ENCODE data around the gene HIPK2.

The HIPK2 gene

GRCh38 chr7:139777948-139778841 is at the start of gene HIPK2:
Gene HIPK2 (minus strand): TSS chr7:139777998. CDS start chr7:139777623, 375 bp downstream.
- Histone ChIP-seq H2AFZ (ENCODE audit: low read length, unreplicated experiment) (peak within 1 kb of the TSS; percentile 17), H3K4me1 (ENCODE audit: control insufficient read depth, insufficient read depth, low read length, unreplicated experiment) (peaks cover 53% of the 10 kb centered on the region), H3K4me3 (ENCODE audit: low read depth, low read length) (peak within 1 kb of the TSS; percentile 93), H3K36me3 (ENCODE audit: insufficient read depth, low read length) (peaks cover 15% of the 10 kb centered on the region), H3K27me3 (ENCODE audit: insufficient read depth, low read length) (no peaks in the 10 kb centered on the region), H3K79me2 (ENCODE audit: control insufficient read depth, insufficient read depth, low read length, unreplicated experiment) (peaks cover 81% of the 10 kb centered on the region), H3K27ac (ENCODE audit: low read depth, low read length) (peak within 1 kb of the TSS; percentile 97)

DNA sequence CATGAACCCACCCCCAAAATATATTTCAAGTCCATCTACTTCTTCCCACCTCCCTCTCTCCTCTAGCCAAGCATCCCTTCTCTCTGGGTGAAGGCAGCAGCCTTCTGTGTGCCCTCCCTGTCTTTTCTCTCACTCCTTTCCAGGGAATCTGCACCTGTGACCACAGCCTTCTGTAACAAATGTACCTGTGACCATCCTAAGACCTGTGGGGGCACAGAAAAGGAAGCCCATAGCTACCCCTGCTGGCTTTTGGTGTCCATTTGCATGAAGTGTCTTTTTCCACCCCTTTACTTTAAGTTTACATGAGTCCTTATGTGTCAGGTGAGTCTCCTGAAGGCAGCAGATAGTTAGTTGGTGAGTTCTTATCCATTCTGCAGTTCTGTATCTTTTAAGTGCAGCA is 49.2 kb upstream of the HIPK2 start:
- no peaks in the 10 kb centered on the region for H3K79me2 ChIP-seq (ENCODE audit: control insufficient read depth, insufficient read depth, low read length, unreplicated experiment)
- no peaks in the 10 kb centered on the region for H3K36me3 ChIP-seq (ENCODE audit: insufficient read depth, low read length)
- no peak overlapping the region for H3K27ac ChIP-seq (ENCODE audit: low read depth, low read length)
- peaks cover 13% of the 10 kb centered on the region for H3K4me1 ChIP-seq (ENCODE audit: control insufficient read depth, insufficient read depth, low read length, unreplicated experiment)
- H3K4me3 ChIP-seq (ENCODE audit: low read depth, low read length), result no peak overlapping the region
- H3K27me3 ChIP-seq (ENCODE audit: insufficient read depth, low read length), result no peaks in the 10 kb centered on the region; the same call in 1 of the 2 replicates
- no peak overlapping the region for H2AFZ ChIP-seq (ENCODE audit: low read length, unreplicated experiment)

GRCh38 chr7:139825666-139826290 is 48.0 kb upstream of the HIPK2 start:
- Histone ChIP-seq H3K36me3 (ENCODE audit: insufficient read depth, low read length) (no peaks in the 10 kb centered on the region), H3K4me1 (ENCODE audit: control insufficient read depth, insufficient read depth, low read length, unreplicated experiment) (peaks cover 13% of the 10 kb centered on the region), H3K79me2 (ENCODE audit: control insufficient read depth, insufficient read depth, low read length, unreplicated experiment) (no peaks in the 10 kb centered on the region), H3K4me3 (ENCODE audit: low read depth, low read length) (no peak overlapping the region), H3K27me3 (ENCODE audit: insufficient read depth, low read length) (no peaks in the 10 kb centered on the region; the same call in 1 of the 2 replicates), H3K27ac (ENCODE audit: low read depth, low read length) (no peak overlapping the region), H2AFZ (ENCODE audit: low read length, unreplicated experiment) (peak overlapping the region; percentile 28)

- no peak overlapping the region for H2AFZ ChIP-seq (ENCODE audit: low read length, unreplicated experiment)
- no peaks in the 10 kb centered on the region for H3K36me3 ChIP-seq (ENCODE audit: insufficient read depth, low read length)
- no peaks in the 10 kb centered on the region; the same call in 1 of the 2 replicates for H3K27me3 ChIP-seq (ENCODE audit: insufficient read depth, low read length)
- no peak overlapping the region for H3K4me3 ChIP-seq (ENCODE audit: low read depth, low read length)
- H3K27ac ChIP-seq (ENCODE audit: low read depth, low read length), result no peak overlapping the region
- peaks cover 11% of the 10 kb centered on the region for H3K4me1 ChIP-seq (ENCODE audit: control insufficient read depth, insufficient read depth, low read length, unreplicated experiment)
- H3K79me2 ChIP-seq (ENCODE audit: control insufficient read depth, insufficient read depth, low read length, unreplicated experiment), result no peaks in the 10 kb centered on the region
Measured at GRCh38 chr7:139823959-139824521, 46.2 kb upstream of the HIPK2 start.

DNA sequence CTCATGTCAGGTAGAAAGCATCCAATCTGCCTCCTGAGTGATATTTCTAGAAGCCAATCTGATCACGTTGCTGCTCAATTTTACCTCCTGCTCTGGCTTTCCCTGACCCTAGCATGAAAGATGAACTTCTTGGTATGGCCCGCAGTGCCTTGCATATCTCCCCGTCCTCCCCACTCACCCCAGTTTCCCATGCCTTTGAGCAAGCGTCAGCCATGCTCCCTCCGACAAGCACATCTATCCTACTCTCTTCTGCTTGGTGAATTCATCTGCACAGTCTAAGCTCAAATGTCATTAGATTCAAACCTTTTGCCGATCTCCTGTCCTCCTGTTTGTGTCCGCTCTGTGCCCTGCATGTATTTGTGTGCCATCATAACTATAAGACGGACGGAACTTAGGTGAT is 45.1 kb upstream of the HIPK2 start:
- no peak overlapping the region for H3K27ac ChIP-seq (ENCODE audit: low read depth, low read length)
- no peaks in the 10 kb centered on the region; the same call in 1 of the 2 replicates for H3K27me3 ChIP-seq (ENCODE audit: insufficient read depth, low read length)
- H2AFZ ChIP-seq (ENCODE audit: low read length, unreplicated experiment), result no peak overlapping the region
- H3K36me3 ChIP-seq (ENCODE audit: insufficient read depth, low read length), result no peaks in the 10 kb centered on the region
- H3K4me1 ChIP-seq (ENCODE audit: control insufficient read depth, insufficient read depth, low read length, unreplicated experiment), result peaks cover 10% of the 10 kb centered on the region
- no peak overlapping the region for H3K4me3 ChIP-seq (ENCODE audit: low read depth, low read length)
- no peaks in the 10 kb centered on the region for H3K79me2 ChIP-seq (ENCODE audit: control insufficient read depth, insufficient read depth, low read length, unreplicated experiment)

DNA sequence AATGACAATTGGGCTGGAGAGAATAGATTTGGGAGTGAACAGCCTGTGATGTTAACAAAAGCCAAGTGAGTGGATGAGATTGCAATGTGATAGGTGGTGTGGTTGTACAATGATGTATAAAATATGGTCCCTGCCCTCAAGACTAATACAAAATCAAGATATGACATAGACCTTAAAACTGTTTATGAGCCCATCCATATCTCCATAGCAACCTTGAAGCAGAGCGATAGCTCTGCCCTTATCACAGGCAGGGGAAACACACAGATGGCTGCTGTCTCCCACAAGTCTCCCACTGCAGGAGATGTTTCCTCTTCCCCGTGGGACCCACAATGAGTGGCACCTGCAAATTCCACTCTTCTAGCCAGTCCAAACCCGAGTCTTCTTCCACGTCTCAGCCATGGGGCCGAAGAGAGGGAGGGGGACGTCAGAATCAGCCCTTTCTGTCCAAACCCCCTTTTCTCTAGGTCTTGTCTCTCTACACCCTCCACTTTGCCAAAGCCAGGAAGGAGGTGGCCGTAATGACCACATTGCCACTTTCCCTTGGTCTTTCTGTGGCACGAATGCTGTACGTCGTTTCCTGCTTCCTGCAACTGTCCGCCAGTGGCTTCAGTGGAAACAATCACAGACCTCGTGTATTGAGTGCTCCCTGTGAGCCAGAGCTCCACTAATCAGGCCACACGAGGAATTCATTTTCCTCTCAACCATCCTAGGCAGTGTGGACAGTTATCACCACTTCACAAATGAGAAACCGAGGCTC is 43.7 kb upstream of the HIPK2 start:
- Histone ChIP-seq H3K27me3 (ENCODE audit: insufficient read depth, low read length) (no peaks in the 10 kb centered on the region), H3K4me3 (ENCODE audit: low read depth, low read length) (no peak overlapping the region), H3K4me1 (ENCODE audit: control insufficient read depth, insufficient read depth, low read length, unreplicated experiment) (peaks cover 10% of the 10 kb centered on the region), H3K79me2 (ENCODE audit: control insufficient read depth, insufficient read depth, low read length, unreplicated experiment) (no peaks in the 10 kb centered on the region), H3K27ac (ENCODE audit: low read depth, low read length) (no peak overlapping the region), H3K36me3 (ENCODE audit: insufficient read depth, low read length) (no peaks in the 10 kb centered on the region), H2AFZ (ENCODE audit: low read length, unreplicated experiment) (no peak overlapping the region)

DNA sequence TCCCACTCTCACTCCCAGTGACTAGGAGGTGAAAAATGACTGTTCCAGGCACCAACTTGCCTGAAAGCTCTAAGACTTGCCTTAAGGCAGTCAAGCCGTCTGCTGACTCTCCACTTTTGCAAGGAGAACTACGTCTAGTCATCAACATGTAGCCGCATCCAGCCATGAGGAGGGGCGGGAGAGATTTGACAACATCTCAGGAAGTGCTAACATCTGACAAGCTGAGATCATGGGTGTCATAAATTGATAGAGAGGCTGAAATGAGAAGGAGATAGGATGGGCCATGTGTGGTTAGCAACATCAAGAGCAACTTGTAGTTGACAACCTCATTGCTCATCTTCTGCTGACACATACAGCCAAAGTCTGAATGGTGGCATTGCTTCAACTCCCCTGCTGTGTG is 42.3 kb upstream of the HIPK2 start:
- Histone ChIP-seq H3K27me3 (ENCODE audit: insufficient read depth, low read length) (no peaks in the 10 kb centered on the region), H2AFZ (ENCODE audit: low read length, unreplicated experiment) (no peak overlapping the region), H3K36me3 (ENCODE audit: insufficient read depth, low read length) (no peaks in the 10 kb centered on the region), H3K4me1 (ENCODE audit: control insufficient read depth, insufficient read depth, low read length, unreplicated experiment) (no peaks in the 10 kb centered on the region), H3K27ac (ENCODE audit: low read depth, low read length) (no peak overlapping the region), H3K79me2 (ENCODE audit: control insufficient read depth, insufficient read depth, low read length, unreplicated experiment) (no peaks in the 10 kb centered on the region), H3K4me3 (ENCODE audit: low read depth, low read length) (no peak overlapping the region)

DNA sequence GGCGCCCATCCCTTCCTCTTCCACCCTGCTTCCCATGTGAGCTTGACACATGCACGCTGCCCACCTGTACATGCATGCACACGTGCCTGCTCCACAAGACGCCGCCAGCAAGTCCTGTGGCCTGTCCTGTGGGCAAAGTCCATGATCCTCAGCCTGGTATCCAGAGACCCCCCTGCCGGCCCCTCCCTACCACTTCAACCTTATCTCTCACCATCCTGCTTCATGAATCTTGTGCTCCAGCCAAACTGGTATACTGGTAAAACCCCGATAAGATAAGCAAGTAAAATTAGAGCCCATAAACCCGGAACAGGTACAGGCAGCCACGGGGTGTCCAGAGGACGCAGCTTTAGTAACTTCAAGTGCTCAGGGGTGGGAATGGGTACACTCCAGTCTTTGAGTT is 39.5 kb upstream of the HIPK2 start:
- Histone ChIP-seq H3K4me1 (ENCODE audit: control insufficient read depth, insufficient read depth, low read length, unreplicated experiment) (no peaks in the 10 kb centered on the region), H3K4me3 (ENCODE audit: low read depth, low read length) (no peak overlapping the region), H2AFZ (ENCODE audit: low read length, unreplicated experiment) (no peak overlapping the region), H3K36me3 (ENCODE audit: insufficient read depth, low read length) (no peaks in the 10 kb centered on the region), H3K27ac (ENCODE audit: low read depth, low read length) (no peak overlapping the region), H3K79me2 (ENCODE audit: control insufficient read depth, insufficient read depth, low read length, unreplicated experiment) (no peaks in the 10 kb centered on the region), H3K27me3 (ENCODE audit: insufficient read depth, low read length) (no peaks in the 10 kb centered on the region)

DNA sequence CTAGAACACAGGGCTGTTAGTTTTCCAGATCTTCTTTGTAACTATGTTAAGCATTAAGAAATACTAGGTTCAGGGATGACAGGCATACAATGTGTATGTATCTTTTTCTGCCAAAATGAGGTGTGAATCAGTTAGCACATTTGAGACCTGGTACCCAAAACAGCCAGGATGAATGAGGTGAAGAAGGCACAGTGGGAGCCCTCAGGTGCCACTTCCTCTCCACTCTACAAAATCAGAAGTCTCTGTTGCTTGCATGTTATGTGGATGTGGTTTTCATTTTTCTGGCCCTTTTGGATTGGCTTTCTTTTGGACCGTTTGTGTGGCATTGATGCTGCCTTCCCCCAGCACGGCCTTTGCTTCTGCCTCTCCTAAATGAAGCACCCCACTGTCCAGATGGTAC is 35.9 kb upstream of the HIPK2 start:
- Histone ChIP-seq H3K36me3 (ENCODE audit: insufficient read depth, low read length) (no peaks in the 10 kb centered on the region), H3K79me2 (ENCODE audit: control insufficient read depth, insufficient read depth, low read length, unreplicated experiment) (no peaks in the 10 kb centered on the region), H3K4me1 (ENCODE audit: control insufficient read depth, insufficient read depth, low read length, unreplicated experiment) (no peaks in the 10 kb centered on the region), H2AFZ (ENCODE audit: low read length, unreplicated experiment) (no peak overlapping the region), H3K27me3 (ENCODE audit: insufficient read depth, low read length) (no peaks in the 10 kb centered on the region), H3K27ac (ENCODE audit: low read depth, low read length) (no peak overlapping the region), H3K4me3 (ENCODE audit: low read depth, low read length) (no peak overlapping the region)

DNA sequence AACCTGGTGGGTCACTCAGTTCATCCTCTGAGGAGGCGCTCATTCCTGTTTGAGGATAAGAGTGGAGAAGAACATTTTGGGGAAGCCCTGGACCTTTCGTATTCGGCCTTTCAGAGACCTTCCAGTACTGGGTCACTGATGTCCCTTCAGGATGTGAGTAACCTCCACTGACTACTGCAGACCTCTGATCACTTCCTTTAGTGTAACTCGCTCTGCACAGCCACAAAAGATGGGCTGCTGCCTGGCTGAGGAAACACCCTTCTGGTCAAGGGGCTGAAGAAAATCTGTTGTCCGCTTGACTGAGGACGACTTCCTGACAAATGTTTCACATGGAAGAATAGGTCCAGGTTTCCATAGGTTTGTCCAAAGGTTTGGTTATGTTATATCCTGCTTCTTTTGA is 35.4 kb upstream of the HIPK2 start:
- Histone ChIP-seq H3K79me2 (ENCODE audit: control insufficient read depth, insufficient read depth, low read length, unreplicated experiment) (no peaks in the 10 kb centered on the region), H3K27me3 (ENCODE audit: insufficient read depth, low read length) (no peaks in the 10 kb centered on the region), H3K4me3 (ENCODE audit: low read depth, low read length) (no peak overlapping the region), H3K27ac (ENCODE audit: low read depth, low read length) (no peak overlapping the region), H3K4me1 (ENCODE audit: control insufficient read depth, insufficient read depth, low read length, unreplicated experiment) (no peaks in the 10 kb centered on the region), H2AFZ (ENCODE audit: low read length, unreplicated experiment) (no peak overlapping the region), H3K36me3 (ENCODE audit: insufficient read depth, low read length) (no peaks in the 10 kb centered on the region)

Measured in ACC112 (cell line).